ENCODE data around the gene FAM241A.

Gene FAM241A

DNA sequence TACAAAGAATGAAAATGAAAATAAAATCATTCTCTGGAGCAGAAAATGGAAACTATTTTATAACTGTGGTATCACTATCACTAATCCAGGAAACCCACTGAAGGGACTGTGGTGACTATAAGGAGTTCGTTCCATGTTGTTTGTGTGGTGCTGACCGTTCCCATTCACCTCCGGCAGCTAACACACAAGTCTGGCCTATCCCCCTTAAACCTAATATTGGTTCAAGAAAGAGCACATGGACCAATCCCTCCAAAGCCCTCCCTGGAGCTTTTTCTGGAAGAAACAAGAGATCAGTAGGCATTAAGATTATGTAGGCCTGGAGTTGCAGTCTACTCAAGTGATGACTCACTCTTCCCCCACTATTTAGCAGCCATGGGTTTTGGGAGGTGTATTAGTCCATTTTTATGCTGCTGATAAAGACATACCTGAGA is 25.9 kb upstream of the FAM241A start:
- no peaks in the 10 kb centered on the region for H3K27me3 ChIP-seq (ENCODE audit: insufficient read depth, poor library complexity, severe bottlenecking)
- H3K4me3 ChIP-seq (replicated peaks; ENCODE audit: insufficient read depth, low read length) = no peak overlapping the region
- DNase-seq (ENCODE audit: low read depth in 1 of 2, low spot score in 1 of 2) = no peak
- TF ChIP-seq, protein P1, sequence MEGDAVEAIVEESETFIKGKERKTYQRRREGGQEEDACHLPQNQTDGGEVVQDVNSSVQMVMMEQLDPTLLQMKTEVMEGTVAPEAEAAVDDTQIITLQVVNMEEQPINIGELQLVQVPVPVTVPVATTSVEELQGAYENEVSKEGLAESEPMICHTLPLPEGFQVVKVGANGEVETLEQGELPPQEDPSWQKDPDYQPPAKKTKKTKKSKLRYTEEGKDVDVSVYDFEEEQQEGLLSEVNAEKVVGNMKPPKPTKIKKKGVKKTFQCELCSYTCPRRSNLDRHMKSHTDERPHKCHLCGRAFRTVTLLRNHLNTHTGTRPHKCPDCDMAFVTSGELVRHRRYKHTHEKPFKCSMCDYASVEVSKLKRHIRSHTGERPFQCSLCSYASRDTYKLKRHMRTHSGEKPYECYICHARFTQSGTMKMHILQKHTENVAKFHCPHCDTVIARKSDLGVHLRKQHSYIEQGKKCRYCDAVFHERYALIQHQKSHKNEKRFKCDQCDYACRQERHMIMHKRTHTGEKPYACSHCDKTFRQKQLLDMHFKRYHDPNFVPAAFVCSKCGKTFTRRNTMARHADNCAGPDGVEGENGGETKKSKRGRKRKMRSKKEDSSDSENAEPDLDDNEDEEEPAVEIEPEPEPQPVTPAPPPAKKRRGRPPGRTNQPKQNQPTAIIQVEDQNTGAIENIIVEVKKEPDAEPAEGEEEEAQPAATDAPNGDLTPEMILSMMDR (IDR thresholded peaks at IDR 0.05; ENCODE audit: insufficient read depth, low read length) = no peak
- no peak for TF ChIP-seq GABPA (IDR thresholded peaks at IDR 0.05; ENCODE audit: low read depth)
- no peak for TF ChIP-seq SPI1 (IDR thresholded peaks at IDR 0.05; ENCODE audit: borderline replicate concordance, low read depth)
- TF ChIP-seq, protein P2, sequence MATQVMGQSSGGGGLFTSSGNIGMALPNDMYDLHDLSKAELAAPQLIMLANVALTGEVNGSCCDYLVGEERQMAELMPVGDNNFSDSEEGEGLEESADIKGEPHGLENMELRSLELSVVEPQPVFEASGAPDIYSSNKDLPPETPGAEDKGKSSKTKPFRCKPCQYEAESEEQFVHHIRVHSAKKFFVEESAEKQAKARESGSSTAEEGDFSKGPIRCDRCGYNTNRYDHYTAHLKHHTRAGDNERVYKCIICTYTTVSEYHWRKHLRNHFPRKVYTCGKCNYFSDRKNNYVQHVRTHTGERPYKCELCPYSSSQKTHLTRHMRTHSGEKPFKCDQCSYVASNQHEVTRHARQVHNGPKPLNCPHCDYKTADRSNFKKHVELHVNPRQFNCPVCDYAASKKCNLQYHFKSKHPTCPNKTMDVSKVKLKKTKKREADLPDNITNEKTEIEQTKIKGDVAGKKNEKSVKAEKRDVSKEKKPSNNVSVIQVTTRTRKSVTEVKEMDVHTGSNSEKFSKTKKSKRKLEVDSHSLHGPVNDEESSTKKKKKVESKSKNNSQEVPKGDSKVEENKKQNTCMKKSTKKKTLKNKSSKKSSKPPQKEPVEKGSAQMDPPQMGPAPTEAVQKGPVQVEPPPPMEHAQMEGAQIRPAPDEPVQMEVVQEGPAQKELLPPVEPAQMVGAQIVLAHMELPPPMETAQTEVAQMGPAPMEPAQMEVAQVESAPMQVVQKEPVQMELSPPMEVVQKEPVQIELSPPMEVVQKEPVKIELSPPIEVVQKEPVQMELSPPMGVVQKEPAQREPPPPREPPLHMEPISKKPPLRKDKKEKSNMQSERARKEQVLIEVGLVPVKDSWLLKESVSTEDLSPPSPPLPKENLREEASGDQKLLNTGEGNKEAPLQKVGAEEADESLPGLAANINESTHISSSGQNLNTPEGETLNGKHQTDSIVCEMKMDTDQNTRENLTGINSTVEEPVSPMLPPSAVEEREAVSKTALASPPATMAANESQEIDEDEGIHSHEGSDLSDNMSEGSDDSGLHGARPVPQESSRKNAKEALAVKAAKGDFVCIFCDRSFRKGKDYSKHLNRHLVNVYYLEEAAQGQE (IDR thresholded peaks at IDR 0.05; ENCODE audit: insufficient replicate concordance, low read depth) = no peak
- TF ChIP-seq POLR2AphosphoS5 (IDR thresholded peaks at IDR 0.05; ENCODE audit: low read depth) = no peak
- H3K27ac ChIP-seq (replicated peaks) = no peak overlapping the region

DNA sequence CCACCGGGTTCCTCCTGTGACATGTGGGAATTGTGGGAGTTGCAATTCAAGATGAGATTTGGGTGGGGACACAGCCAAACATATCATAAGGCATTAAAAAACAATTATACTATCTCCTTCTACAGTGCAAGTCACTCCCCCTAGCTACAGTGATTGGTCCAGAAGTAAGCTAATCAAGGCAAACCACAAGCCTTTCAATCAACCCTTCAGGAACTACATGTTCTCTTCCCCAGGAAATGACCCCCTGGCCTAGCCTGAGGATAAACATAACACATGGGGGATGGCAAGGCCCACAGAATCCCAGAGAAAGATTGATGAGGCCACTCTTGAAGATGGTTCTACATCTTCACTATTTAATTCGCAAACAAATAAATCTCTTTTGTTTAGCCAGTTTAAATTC is 25.2 kb upstream of the FAM241A start:
- no peak for TF ChIP-seq POLR2AphosphoS5 (IDR thresholded peaks at IDR 0.05; ENCODE audit: low read depth)
- TF ChIP-seq, protein P1 (IDR thresholded peaks at IDR 0.05; ENCODE audit: insufficient read depth, low read length) = no peak
- no peak for TF ChIP-seq GABPA (IDR thresholded peaks at IDR 0.05; ENCODE audit: low read depth)
- TF ChIP-seq, protein P2 (IDR thresholded peaks at IDR 0.05; ENCODE audit: insufficient replicate concordance, low read depth) = no peak
- TF ChIP-seq SPI1 (IDR thresholded peaks at IDR 0.05; ENCODE audit: borderline replicate concordance, low read depth) = no peak
- no peaks in the 10 kb centered on the region for H3K27me3 ChIP-seq (ENCODE audit: insufficient read depth, poor library complexity, severe bottlenecking)
- H3K4me3 ChIP-seq (replicated peaks; ENCODE audit: insufficient read depth, low read length) = no peak overlapping the region
- H3K27ac ChIP-seq (replicated peaks) = no peak overlapping the region
- no peak for DNase-seq (ENCODE audit: low read depth in 1 of 2, low spot score in 1 of 2)

DNA sequence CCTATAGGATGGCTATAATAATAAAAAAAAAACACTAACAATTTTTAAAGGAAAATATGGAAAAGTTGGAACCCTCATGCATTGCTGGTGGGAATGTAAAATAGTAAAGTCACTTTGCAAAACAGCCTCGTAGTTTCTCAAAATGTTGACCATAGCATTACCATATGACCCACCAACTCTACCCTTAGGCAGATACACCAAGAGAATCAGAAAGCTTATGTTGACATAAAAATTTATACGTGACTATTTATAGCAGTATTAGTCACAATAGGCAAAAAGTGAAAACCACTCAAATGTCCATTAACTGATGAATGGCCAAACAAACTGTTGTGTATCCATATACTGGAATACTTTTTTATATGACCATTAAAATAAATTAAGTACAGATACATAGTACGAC is 19.8 kb upstream of the FAM241A start:
- DNase-seq (ENCODE audit: low read depth in 1 of 2, low spot score in 1 of 2) = no peak
- H3K27ac ChIP-seq (replicated peaks) = no peak overlapping the region
- no peaks in the 10 kb centered on the region for H3K27me3 ChIP-seq (ENCODE audit: insufficient read depth, poor library complexity, severe bottlenecking)
- TF ChIP-seq, protein P2 (IDR thresholded peaks at IDR 0.05; ENCODE audit: insufficient replicate concordance, low read depth) = no peak
- TF ChIP-seq SPI1 (IDR thresholded peaks at IDR 0.05; ENCODE audit: borderline replicate concordance, low read depth) (no peak), GABPA (IDR thresholded peaks at IDR 0.05; ENCODE audit: low read depth) (no peak), POLR2AphosphoS5 (IDR thresholded peaks at IDR 0.05; ENCODE audit: low read depth) (no peak)
- TF ChIP-seq, protein P1 (IDR thresholded peaks at IDR 0.05; ENCODE audit: insufficient read depth, low read length) = no peak
- H3K4me3 ChIP-seq (replicated peaks; ENCODE audit: insufficient read depth, low read length) = no peak overlapping the region
